ENCODE measurements around the gene MACF1.

Gene MACF1

DNA sequence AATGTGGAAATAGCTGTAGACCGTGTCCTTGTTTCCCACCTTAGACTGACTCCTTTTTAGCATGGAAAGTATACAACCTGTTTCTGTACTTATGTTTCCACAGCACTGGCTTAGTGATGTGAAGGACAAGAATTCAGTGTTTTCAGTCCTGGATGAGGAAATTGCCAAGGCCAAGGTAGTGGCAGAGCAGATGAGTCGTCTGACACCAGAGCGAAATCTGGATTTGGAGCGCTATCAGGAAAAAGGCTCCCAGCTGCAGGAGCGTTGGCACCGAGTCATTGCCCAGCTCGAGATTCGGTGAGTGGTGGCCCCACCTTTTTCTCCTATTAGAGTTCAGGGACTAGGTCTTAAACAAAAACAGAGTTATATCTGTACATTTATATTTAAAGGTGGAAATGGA, 112.6 kb downstream of the MACF1 start:
- DNase-seq, result no peak

DNA sequence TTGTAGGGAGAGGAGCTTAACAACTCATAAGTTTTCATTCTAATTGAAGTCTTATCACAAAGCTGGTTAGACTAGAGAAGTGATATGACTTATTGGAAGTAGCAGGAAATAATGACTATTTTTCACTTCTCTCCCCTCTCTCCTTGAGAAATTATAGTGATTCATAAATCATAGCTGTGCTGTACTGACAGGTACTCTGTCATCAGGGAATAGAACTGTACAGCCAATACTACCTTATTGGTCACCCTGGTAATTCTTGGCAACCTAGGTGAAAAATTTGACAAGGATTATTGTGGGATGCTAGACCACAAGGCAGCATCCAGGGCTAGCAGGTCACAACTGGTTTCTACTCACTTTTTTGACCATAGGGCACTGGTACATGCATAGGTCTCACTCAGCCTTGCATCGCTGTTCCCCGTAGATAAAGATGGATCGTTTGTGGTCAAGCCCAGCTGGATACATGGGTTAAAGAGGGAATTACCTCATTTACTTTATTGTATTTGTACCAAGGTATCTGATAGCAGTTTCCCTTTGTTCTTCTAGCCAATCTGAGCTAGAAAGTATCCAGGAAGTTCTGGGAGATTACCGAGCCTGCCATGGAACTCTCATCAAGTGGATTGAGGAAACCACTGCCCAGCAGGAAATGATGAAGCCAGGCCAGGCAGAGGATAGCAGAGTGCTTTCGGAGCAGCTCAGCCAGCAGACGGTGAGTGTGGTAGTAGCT, 113.6 kb downstream of the MACF1 start:
- DNase-seq, result peak; percentile 59

- DNase-seq, result no peak
Measured at GRCh38 chr1:39321979-39322378, 117.5 kb downstream of the MACF1 start.

DNA sequence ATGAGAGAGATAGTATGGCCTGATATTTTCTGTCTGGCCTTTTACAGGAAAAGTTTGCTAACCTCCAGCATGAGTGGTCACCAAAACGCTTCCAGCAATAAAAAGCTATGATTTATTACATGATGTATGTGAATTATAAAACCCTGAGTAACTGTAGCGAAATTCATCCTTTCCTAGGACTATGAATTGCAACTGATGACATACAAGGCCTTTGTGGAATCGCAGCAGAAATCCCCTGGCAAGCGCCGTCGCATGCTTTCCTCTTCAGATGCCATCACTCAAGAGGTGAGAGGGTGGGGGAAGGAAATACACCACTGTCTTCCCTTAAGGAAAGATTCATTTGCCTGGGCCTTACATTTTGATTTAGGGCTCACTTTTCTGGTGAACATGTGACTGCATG, 117.9 kb downstream of the MACF1 start:
- DNase-seq, result no peak

- DNase-seq, result no peak
Measured at GRCh38 chr1:39324888-39325287, 120.4 kb downstream of the MACF1 start.

- peak; percentile 9 for DNase-seq
Measured at GRCh38 chr1:39326836-39327235, 122.3 kb downstream of the MACF1 start.

DNA sequence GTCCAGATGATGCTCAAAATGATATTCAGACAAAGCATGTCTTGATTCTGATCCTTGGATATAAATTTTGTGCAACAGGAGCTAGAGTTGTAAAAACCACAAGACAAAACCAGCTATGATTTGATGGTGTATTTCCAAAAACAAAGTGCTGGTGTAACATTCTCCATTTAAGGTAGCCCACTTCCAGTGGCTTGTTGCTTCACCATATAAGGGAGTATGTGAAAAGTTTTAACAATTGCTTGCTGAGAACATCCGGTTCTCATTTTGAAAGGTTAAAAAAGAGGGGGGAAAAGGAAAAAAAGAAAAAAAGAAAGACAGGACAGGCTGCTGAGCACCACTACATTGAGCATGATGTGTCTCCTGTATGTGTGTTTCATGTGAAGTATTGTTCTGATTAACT, 123.6 kb downstream of the MACF1 start:
- no peak for DNase-seq

DNA sequence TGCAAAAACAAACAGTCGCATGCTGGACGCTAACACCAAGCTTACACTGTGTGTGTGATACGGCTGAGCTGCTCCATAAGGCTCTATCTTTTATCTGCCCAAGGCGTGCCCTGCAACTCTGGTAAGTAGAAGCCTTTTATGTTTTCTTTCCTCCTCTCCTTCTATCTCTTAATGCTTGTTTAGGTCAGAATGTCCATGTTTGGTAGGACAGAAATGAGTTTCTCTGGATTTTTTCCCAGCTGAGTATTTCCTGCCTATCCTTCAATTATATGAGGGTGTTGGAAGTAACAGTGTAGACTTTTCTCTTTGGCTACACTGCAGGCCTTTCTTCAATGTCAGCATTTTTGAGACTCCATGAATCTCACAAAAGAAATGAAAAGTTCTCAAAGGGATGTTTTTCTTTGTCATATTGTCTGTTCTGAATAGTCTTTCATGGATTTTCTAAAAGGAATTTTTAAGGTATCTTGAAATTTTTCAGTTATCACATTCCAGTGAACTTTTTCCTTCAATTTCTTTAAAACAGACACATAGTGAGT, 124.2 kb downstream of the MACF1 start:
- no peak for DNase-seq

DNA sequence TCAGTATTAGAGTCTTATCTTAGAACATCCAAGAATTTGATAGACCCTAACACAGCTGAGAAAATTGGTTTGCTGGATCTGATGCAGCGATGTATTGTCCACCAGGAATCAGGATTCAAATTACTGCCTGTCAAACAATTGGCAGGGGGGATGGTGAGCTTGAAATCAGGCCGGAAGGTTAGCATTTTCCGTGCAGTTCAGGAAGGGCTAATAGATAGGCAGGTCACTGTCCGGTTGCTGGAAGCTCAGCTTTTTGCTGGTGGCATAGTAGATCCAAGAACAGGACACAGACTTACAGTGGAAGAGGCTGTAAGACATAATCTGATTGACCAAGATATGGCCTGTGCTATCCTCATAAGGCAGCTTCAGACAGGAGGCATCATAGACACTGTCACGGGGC, 127.2 kb downstream of the MACF1 start:
- no peak for DNase-seq

GRCh38 chr1:39332291-39332690, 127.8 kb downstream of the MACF1 start:
- DNase-seq, result no peak

GRCh38 chr1:39332828-39333227, 128.3 kb downstream of the MACF1 start:
- no peak for DNase-seq

- peak; percentile 16 for DNase-seq
Measured at GRCh38 chr1:39333296-39333695, 128.8 kb downstream of the MACF1 start.

DNA sequence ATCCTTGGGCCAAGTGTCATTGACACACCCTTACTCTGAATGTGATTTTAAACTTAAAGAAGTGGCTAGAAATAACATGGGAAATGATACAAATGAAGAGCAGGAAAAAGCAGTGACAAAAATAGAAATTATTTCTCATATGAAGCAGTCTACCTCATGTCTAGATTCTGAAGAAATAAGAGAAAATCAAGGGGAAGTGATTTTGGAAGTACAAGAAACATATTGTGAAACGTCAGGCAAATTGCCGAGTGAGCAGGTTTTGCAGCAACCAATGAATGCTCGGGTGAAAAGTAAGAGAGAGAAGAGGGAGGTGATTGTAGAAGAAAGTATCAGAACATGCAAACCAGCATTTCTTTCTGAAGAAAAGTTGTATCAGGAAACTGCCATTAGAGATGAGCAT, 130.7 kb downstream of the MACF1 start:
- DNase-seq, result no peak

GRCh38 chr1:39337067-39337466, 132.6 kb downstream of the MACF1 start:
- DNase-seq, result no peak

DNA sequence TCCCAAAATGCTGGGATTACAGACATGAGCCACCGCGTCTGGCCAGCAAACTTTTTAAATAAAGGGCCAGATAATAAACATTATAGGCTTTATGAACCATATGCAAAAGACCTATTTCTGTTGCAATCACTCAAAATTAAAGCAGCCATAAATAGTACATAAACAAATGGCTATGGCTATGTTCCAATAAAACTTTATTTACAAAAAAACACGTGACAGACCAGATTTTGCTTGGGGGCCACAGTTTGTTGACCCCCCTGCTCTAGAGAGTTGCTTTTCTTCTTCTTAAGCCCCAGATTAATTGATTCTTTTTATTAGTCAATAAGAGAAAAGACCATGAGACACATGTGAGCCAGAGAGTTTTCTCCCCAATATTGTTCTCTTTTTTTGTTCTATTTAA, 138.3 kb downstream of the MACF1 start:
- no peak for DNase-seq

- DNase-seq, result peak; percentile 26
Measured at GRCh38 chr1:39344394-39345154, 140.1 kb downstream of the MACF1 start.

- DNase-seq, result no peak
Measured at GRCh38 chr1:39346872-39347271, 142.4 kb downstream of the MACF1 start.

DNA sequence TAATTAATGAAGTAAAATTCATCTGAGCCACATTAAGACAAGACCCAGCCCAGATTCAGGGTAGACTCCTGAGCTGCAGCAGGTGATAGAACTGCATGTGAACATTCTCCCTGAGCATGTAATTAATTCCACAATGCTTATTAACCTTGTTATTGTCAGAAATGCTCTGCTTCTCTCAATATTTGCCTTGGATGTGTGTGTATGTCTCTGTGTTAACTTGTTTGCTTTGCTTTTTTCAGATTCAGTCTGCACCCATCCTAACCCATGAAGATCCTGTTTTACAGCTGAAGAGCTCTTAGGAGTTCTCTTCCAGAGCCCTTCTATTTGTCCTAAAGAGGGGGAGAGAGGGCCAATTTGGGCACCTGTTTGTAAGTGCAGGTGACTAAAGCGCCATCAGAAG, 143.8 kb downstream of the MACF1 start:
- no peak for DNase-seq

- DNase-seq, result no peak
Measured at GRCh38 chr1:39352881-39353280, 148.4 kb downstream of the MACF1 start.

DNA sequence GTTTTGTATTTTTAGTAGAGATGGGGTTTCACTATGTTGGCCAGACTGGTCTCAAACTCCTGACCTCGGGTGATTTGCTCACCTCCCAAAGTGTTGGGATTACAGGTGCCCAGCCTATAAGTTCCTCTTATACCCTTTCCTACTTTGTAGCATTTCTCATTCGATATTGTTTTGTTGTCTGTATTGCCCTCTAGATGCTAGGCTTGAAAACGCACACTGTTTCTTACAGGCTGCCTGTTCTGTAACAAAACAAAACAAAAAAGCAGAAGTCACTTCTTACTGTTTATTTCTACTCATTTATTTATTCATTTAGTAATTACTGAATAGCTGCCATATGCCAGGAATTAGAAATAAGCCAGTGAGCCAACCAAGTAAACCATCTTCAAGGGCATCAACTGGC, 150.1 kb downstream of the MACF1 start:
- DNase-seq, result peak; percentile 46

- no peak for DNase-seq
Measured at GRCh38 chr1:39358491-39358890, 154.0 kb downstream of the MACF1 start.

- DNase-seq, result peak; percentile 10
Measured at GRCh38 chr1:39359028-39359570, 154.6 kb downstream of the MACF1 start.

- peak; percentile 31 for DNase-seq
Measured at GRCh38 chr1:39360731-39361130, 156.2 kb downstream of the MACF1 start.

DNA sequence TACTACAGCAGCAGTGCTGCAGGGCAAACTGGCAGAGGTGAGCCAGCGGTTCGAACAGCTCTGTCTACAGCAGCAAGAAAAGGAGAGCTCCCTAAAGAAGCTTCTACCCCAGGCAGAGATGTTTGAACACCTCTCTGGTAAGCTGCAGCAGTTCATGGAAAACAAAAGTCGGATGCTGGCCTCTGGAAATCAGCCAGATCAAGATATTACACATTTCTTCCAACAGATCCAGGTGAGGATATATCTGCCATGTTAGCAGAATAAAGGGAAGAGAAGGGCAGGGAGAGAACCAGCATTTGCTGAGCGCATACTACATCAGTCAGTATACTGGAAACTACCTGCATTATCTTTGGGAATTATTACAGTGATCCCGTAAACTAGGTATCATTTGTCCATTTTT, 157.0 kb downstream of the MACF1 start:
- no peak for DNase-seq

Measured in hematopoietic multipotent progenitor cell treated with erythropoietin and hydrocortisone succinate and interleukin-3 and kit ligand, for 4 days (in vitro differentiated cells).